Left lung (tissue), 10 donors: ENCODE measurements around the gene RPS6KA4. TPM values are rescaled to one million over a fixed set of nuclear protein-coding genes. Genes with fewer than 3 reads are reported as not detected.

Experiments used
- ATAC-seq: fragments of 200-7000 bp; cut with Tn5 transposase; one replicate; pipeline ENCODE4 v1.9.1; 2020; ENCODE audit warnings: moderate library complexity
- DNase-seq, 4 donors: peaks; one replicate each; pipeline ENCODE4 v3.0.0-alpha.2; 2013 to 2020
- H3K27ac ChIP-seq, 2 donors: fragments of 200-600 bp; sonication (generic) in 1 of 2; one replicate each; pipeline versions ENCODE4 v1.5.0 to v1.8.0; 2020 to 2021
- H3K27me3 ChIP-seq, 2 donors: fragments of 200-600 bp; sonication (generic) in 1 of 2; one replicate each; pipeline versions ENCODE4 v1.5.0 to v1.8.0; 2020 to 2021
- H3K36me3 ChIP-seq, 2 donors: fragments of 200-600 bp; sonication (generic) in 1 of 2; one replicate each; pipeline versions ENCODE4 v1.5.0 to v1.8.0; 2020 to 2021
- H3K4me1 ChIP-seq, 2 donors: fragments of 200-600 bp; one replicate each; pipeline ENCODE4 v1.8.0; 2021
- H3K4me3 ChIP-seq, 2 donors: fragments of 200-600 bp; sonication (generic) in 1 of 2; one replicate each; pipeline versions ENCODE4 v1.5.0 to v1.8.0; 2020 to 2021; ENCODE audit warnings: mild to moderate bottlenecking in 1 of 2
- H3K9me3 ChIP-seq, 2 donors: fragments of 200-600 bp; sonication (generic) in 1 of 2; one replicate each; pipeline versions ENCODE4 v1.5.0 to v1.8.0; 2020 to 2021
- CTCF ChIP-seq, 2 donors: fragments of 200-600 bp; sonication (generic) in 1 of 2; IDR thresholded peaks; one replicate each; pipeline versions ENCODE4 v1.5.0 to v1.8.0; 2021; ENCODE audit warnings: antibody characterized with exemption in 2 of 2
- intact Hi-C, 2 donors: fragments of 100-400 bp; cut with DNase I; formaldehyde crosslinking; loops; one replicate each; pipeline versions ENCODE4 v1.11.2 to v1.14.2; 2022
- polyA plus RNA-seq, 6 donors: library from polyadenylated mRNA; unstranded; fragments of 120-200 nt; gene quantifications; one replicate each; pipeline ENCODE4 v1.2.1, GENCODE V29; 2013; ENCODE audit not compliant: insufficient read length in 6 of 6
- total RNA-seq, 2 donors: library from RNA; stranded (reverse); fragmentation: NEBNext Ultra II Directional; extraction: Animal tissue kit (Norgen Biotek cat#: 25700); gene quantifications; one replicate each; pipeline ENCODE4 v1.2.1, GENCODE V29; 2021
- donor health status: DM: no; HTN: yes; CAD: no.
- donor health status: DM: no; HTN: no; CAD: no.

Gene RPS6KA4
- total and polyA plus RNA-seq, 8 donors: 10.6 to 57.6 (median 14.1) TPM

- Histone ChIP-seq H3K36me3 (peaks cover 0 to 51% of the 10 kb centered on the region in 2 donors), H3K4me1 (peaks cover 19 to 50% of the 10 kb centered on the region in 2 donors), H3K27me3 (no peaks in the 10 kb centered on the region), H3K9me3 (no peaks in the 10 kb centered on the region), H3K27ac (no peak overlapping the region), H3K4me3 (no peak overlapping the region)
- intact Hi-C loops: no loop called here
- peak in 1 of 4 donors; percentile 67 for DNase-seq
- no peak for TF ChIP-seq CTCF (IDR thresholded peaks at IDR 0.05)
- no peak for ATAC-seq
These were observed 1.5 kb upstream of the RPS6KA4 start for GRCh38 chr11:64357446-64357845.

- peak overlapping the region; percentile 86 to 94 for H3K4me3 ChIP-seq
- no peaks in the 10 kb centered on the region for H3K9me3 ChIP-seq
- peak overlapping the region; percentile 87 for H3K27ac ChIP-seq
- H3K27me3 ChIP-seq: no peaks in the 10 kb centered on the region
- intact Hi-C loops: no loop called here
- no peak for ATAC-seq
- peaks cover 19 to 50% of the 10 kb centered on the region in 2 donors for H3K4me1 ChIP-seq
- peaks cover 0 to 51% of the 10 kb centered on the region in 2 donors for H3K36me3 ChIP-seq
- no peak for TF ChIP-seq CTCF (IDR thresholded peaks at IDR 0.05)
- peak in 1 of 4 donors; percentile 78 for DNase-seq
These were observed 942 bp upstream of the RPS6KA4 start for GRCh38 chr11:64357904-64358535.

- Histone ChIP-seq H3K36me3 (peaks cover 0 to 51% of the 10 kb centered on the region in 2 donors), H3K4me1 (peaks cover 19 to 50% of the 10 kb centered on the region in 2 donors), H3K27me3 (no peaks in the 10 kb centered on the region), H3K9me3 (no peaks in the 10 kb centered on the region), H3K4me3 (peak overlapping the region; percentile 86 to 94), H3K27ac (peak overlapping the region; percentile 87)
- TF ChIP-seq CTCF (IDR thresholded peaks at IDR 0.05): no peak
- intact Hi-C loops: no loop called here
- DNase-seq (peak in 1 of 4 donors; percentile 77), ATAC-seq (no peak)
These were observed 441 bp upstream of the RPS6KA4 start for GRCh38 chr11:64358536-64358906.

GRCh38 chr11:64359712-64360445, 917 bp downstream of the RPS6KA4 start:
- intact Hi-C loops: no loop called here
- ATAC-seq (peak; percentile 15), DNase-seq (peak in 1 of 4 donors; percentile 85)
- Histone ChIP-seq H3K27ac (peak overlapping the region in 1 of 2 donors; percentile 87), H3K27me3 (no peaks in the 10 kb centered on the region), H3K4me1 (peaks cover 19 to 50% of the 10 kb centered on the region in 2 donors), H3K36me3 (peaks cover 0 to 56% of the 10 kb centered on the region in 2 donors), H3K9me3 (no peaks in the 10 kb centered on the region), H3K4me3 (peak overlapping the region; percentile 86 to 94)
- no peak for TF ChIP-seq CTCF (IDR thresholded peaks at IDR 0.05)

GRCh38 chr11:64360448-64360921, 1.5 kb downstream of the RPS6KA4 start:
- peaks cover 0 to 56% of the 10 kb centered on the region in 2 donors for H3K36me3 ChIP-seq
- H3K9me3 ChIP-seq: no peaks in the 10 kb centered on the region
- intact Hi-C loops: no loop called here
- DNase-seq (no peak), ATAC-seq (no peak)
- no peak overlapping the region for H3K27ac ChIP-seq
- H3K4me3 ChIP-seq: peak overlapping the region in 1 of 2 donors; percentile 86
- TF ChIP-seq CTCF (IDR thresholded peaks at IDR 0.05): no peak
- peaks cover 19 to 44% of the 10 kb centered on the region in 2 donors for H3K4me1 ChIP-seq
- H3K27me3 ChIP-seq: no peaks in the 10 kb centered on the region
